Measurements from ENCODE around the gene NXN.
"Not testable (repeated sequence)": the region's sequence is repeated elsewhere in the genome, so short reads cannot be mapped to it uniquely, and the experiment has no call there.

The NXN gene

DNA sequence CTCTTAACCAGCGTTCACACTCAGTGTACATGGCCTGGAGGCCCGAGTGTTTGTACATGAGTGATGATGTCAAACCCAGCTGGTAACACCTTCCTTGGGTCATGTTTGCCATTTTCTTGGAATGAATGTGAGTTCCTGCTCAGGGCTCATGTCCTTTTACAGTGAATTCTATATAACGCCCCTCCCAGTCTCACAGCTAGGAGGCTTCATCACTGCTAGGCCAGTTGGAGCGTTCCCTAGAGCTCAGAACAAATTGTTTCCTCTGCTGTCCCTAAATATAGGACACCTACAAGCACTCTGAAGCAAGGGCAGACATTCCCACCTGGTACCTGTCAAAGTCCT is 22.8 kb upstream of the NXN start:
- no peak for DNase-seq (ENCODE audit: extremely low spot score)
- CTCF ChIA-PET = interaction anchor here (0.9 to 1.3 kb wide), 2 partner anchors 9 to 123 kb away, joined by 3 read pairs; no protein-coding TSS in a partner anchor
- POLR2A ChIA-PET = no interaction called here
- TF ChIP-seq, protein P1, sequence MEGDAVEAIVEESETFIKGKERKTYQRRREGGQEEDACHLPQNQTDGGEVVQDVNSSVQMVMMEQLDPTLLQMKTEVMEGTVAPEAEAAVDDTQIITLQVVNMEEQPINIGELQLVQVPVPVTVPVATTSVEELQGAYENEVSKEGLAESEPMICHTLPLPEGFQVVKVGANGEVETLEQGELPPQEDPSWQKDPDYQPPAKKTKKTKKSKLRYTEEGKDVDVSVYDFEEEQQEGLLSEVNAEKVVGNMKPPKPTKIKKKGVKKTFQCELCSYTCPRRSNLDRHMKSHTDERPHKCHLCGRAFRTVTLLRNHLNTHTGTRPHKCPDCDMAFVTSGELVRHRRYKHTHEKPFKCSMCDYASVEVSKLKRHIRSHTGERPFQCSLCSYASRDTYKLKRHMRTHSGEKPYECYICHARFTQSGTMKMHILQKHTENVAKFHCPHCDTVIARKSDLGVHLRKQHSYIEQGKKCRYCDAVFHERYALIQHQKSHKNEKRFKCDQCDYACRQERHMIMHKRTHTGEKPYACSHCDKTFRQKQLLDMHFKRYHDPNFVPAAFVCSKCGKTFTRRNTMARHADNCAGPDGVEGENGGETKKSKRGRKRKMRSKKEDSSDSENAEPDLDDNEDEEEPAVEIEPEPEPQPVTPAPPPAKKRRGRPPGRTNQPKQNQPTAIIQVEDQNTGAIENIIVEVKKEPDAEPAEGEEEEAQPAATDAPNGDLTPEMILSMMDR (IDR thresholded peaks at IDR 0.05; ENCODE audit: control extremely low read depth, extremely low read depth, low read depth, missing control alignments) = no peak

DNA sequence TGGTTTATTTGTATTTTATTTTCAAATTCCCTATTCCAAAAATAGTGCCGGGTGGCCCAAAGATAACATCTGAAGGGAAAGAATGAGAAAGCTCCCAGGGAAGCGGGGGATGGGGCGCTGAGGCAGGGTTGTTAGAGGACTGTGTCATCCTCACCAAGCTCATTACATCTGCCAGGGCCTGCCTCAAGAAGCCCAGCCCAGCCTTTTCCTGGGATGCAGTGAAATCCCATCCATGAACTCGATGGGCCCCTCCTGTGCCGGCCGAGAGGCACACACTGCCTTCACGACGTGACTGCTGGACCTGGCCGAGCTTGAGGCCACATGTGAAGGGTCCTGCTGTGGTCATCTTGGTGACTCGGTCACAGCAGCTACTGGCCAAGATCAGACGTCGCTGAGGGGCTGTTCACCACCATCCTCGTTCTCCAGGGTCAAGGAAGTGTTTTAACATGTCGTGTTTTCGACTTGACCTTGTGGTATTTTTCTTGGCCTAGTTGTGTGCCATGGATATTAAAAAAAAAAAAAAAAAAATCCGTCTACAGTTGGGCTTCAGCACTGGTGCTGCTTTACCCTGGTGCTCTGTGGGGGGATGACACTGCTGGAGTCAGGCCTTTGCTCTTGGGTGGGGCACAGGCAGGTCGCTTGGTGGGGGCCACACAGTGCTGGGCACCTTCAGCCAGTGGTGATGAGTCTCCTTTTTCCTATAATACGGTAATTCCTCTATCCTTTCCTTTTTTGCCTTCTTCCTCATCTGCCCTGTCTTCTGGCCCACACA is 22.2 kb upstream of the NXN start:
- TF ChIP-seq, protein P1 (IDR thresholded peaks at IDR 0.05; ENCODE audit: control extremely low read depth, extremely low read depth, low read depth, missing control alignments) = no peak
- ChIA-PET POLR2A (no interaction called here), CTCF (interaction anchor here (0.6 to 2.8 kb wide), 6 partner anchors 9 to 589 kb away, joined by 3 to 9 read pairs (median 6); partner anchors contain the start of gene NXN)
- DNase-seq (ENCODE audit: extremely low spot score) = no peak

DNA sequence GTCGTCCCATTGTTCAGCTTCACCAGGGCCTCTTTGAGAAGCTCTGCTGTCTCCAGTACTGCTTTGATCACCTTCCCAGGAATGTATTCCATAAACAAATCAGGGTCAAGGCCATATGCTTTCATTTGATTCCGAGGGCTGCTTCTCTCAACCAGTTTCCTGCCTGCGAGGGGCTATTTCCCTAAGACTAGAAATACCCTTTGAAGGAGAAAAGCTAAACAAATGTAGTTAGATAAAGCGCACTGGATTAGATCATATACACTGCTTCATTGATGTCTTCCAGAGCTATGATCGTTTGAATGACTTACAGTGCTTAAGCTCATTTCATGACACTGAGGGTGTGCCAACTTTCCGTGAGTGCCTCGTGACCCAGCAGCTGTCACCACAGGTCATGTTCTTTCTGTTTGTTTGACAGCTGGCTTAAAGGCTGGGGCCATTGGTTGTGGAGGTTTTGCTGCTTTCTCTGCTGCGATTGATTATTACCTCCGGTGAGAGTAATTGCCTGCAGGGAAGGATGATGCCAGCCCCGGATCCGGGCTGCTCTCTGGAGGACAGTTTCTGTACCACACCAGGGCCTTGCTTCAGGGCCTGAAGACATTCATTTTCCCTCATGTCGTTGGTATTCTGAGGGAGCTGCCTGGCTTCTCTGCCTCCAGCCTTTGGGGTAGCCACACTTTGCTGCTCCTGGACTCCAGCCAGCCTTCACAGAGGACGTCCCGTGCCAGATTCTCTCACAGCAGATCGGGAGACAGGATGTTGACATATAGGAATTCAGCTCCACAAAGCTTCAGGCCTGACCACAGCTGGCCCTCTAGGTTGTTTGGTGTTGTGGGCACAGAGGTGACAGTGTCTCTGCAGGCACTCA is 21.3 kb upstream of the NXN start:
- CTCF ChIA-PET = interaction anchor here (0.6 to 2.8 kb wide), 6 partner anchors 20 to 588 kb away, joined by 3 to 9 read pairs (median 6); partner anchors contain the start of gene NXN
- DNase-seq (ENCODE audit: extremely low spot score) = no peak
- TF ChIP-seq, protein P1 (IDR thresholded peaks at IDR 0.05; ENCODE audit: control extremely low read depth, extremely low read depth, low read depth, missing control alignments) = no peak
- POLR2A ChIA-PET = no interaction called here

DNA sequence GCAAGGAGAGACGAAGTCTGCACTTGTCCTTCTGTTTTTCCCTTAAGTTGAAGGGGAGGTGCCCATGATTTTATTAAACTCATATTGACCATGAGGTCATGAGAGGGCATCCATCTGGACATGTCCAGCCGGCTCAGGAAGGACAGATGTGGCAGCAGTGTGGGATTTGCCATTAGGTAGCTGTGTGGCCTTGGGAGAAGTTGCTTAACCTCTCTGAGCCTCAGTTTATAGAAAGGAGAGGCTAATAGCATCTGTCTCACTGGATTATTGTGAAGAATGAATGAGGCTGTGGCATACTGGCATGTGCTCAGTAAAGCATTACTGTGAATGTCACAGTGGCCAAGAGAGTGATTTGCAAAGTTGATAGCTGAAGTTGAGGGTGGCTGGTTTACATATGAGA is 18.5 kb upstream of the NXN start:
- CTCF ChIA-PET = interaction anchor here (1.5 to 4.3 kb wide), 3 partner anchors 119 to 586 kb away, joined by 5 to 14 read pairs (median 12); no protein-coding TSS in a partner anchor
- POLR2A ChIA-PET = no interaction called here

DNA sequence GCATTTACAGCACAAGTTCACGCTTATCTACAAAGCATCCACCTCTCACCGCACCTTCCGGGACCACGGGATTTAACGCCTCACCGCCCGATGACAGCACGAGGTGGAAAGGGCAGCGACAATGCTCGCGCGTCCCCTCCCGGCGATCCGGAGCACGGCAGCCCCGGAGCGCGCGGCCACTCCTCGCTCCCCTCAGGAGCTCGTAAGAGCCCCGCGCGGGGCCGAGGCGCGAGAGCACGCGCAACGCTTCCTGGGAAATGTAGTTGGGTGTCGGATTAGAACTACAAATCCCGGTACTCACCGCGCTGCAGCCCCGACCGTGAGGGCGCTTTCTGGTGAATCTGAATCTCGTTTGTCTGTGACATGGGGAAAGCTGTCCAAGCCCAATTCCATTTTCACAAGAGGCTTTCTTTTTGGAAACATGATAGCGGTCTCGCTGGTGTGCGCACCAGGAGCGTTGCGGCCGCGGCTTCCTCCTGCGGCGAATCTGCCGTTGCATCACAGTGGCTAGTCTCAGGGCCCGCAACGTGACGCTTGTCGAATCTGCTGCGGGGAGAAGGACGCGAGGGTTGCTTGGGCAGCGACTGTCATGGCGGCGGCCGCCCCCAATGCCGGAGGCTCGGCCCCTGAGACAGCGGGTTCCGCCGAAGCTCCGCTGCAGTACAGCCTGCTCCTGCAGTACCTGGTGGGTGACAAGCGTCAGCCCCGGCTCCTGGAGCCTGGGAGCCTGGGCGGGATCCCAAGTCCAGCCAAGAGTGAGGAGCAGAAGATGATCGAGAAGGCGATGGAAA is 17.2 kb upstream of the NXN start, which contains the start of gene TIMM22:
TIMM22 (plus strand) TSS at position 576 of the 791 bp plus-strand sequence; CDS start at position 590, 14 bp downstream.
- ChIA-PET CTCF (interaction anchor here (0.6 to 4.3 kb wide), 29 partner anchors 8 to 820 kb away, joined by 3 to 31 read pairs (median 4); partner anchors contain the start of genes GLOD4, MRM3, NXN and VPS53), POLR2A (no interaction called here)
- TF ChIP-seq, protein P1 (IDR thresholded peaks at IDR 0.05; ENCODE audit: control extremely low read depth, extremely low read depth, low read depth, missing control alignments) = peak; percentile 92
- peak; percentile 96 for DNase-seq (ENCODE audit: extremely low spot score)

More for the DNA sequence above, 18.5 kb upstream of the NXN start:
- DNase-seq (ENCODE audit: extremely low spot score) = no peak
- TF ChIP-seq, protein P1 (IDR thresholded peaks at IDR 0.05; ENCODE audit: control extremely low read depth, extremely low read depth, low read depth, missing control alignments) = no peak

DNA sequence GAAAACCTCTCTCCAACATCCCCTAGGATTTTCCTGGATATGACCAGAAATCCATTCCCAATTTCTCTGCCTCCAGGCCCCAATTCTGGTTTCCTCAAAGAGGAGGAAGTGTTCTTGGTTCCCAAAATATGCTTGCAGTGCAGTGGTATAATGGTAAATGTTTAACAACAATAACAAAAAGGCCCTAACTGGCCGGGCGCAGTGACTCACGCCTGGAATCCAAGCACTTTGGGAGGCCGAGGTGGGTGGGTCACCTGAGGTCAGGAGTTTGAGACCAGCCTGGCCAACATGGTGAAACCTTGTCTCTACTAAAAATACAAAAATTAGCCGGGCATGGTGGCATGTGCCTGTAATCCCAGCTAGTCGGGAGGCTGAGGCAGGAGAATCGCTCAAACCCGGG is 15.7 kb upstream of the NXN start:
- DNase-seq (ENCODE audit: extremely low spot score); POLR2A ChIA-PET: not testable (repeated sequence)
- CTCF ChIA-PET = interaction anchor here (1.9 to 2.5 kb wide), 6 partner anchors 15 to 583 kb away, joined by 7 to 31 read pairs (median 12); partner anchors contain the start of genes GLOD4, MRM3 and NXN
